ENCODE results near the gene PLCB1. TPM values are rescaled to one million over a fixed set of nuclear protein-coding genes. Genes with fewer than 3 reads are reported as not detected.
"Not testable (repeated sequence)": the region's sequence is repeated elsewhere in the genome, so short reads cannot be mapped to it uniquely, and the experiment has no call there.

Gene PLCB1
- total RNA-seq, 1 donor from 2014 or later, result 72.5 TPM

DNA sequence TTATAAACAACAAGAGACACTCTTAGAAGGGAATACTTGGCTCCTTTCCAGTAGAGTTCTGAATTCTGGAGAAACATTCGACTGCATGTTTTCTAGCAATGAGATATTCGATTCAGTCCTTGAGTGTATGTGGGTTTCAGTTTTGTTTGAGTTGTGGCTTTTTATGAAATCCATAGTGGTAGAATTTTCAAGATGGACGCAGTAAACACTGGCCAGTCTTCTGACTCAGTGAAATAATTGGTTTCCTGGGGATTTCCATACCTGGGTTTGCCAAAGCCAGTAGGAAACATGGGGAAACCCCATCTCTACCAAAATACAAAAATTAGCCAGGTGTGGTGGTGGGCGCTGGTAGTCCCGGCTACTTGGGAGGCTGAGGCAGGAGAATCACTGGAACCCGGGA is 663.3 kb downstream of the PLCB1 start:
- no peak for DNase-seq

DNA sequence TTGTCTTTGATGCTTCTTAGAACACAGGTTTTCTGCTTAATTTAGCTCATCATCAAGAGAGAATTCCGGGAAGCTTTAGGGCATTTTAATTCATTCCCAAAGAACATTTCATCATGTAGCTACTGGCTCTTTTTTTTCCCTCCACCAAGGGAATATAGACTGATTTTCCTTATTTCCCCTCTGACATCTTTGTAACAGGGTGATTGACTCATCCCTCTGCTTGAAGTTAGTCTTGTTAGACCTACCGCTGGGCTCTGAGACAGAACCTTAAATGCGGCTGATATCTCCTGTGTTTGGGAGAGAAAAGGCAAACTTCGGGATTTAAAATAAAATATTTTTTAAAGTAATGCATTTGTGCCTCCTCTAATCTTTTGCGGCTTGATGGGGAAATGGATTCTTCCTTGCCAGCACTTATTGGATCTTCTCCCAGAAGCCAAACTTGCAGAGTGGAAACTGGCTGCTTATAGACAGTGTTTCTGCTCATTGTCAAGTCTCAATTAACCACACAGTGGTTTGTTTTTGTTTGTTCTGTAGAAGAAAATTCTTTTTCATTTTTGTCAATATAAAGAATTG is 664.1 kb downstream of the PLCB1 start:
- DNase-seq, result no peak

DNA sequence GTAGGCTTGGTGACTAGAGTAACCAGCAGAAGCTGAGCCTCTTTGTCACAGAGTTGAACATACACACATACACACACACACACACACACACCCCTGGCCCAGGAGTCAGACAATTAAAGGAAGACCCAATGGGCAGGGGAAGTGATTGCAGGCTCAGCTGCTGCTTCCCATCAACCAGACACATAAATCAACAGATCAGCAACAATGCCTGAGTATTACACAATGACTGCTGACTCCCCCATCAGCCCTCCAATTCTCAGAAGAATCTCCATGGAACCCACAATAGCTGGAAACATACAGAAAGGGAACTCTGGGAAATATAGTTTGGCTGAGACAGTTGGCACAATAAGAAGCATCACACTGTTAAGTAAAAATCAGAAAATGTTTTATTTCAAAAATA is 666.4 kb downstream of the PLCB1 start:
- no peak for DNase-seq

DNA sequence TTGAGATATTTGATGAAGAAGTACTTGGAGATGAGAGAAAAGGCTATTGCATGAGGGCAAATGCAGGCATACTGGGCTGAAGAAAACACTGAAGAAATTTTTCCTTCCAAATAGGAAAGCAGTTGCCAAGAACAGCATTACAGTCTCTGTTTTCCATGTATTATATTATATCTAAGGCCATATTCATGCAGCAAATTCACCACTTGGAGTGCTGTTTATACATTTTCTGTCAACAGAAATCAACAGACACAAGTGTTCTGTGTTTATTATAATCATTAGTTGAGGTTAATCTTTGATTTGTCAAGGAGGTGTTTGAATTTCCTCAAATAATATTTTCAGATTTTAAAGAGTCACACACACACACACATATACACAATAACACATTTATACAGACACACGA is 668.0 kb downstream of the PLCB1 start:
- no peak for DNase-seq

DNA sequence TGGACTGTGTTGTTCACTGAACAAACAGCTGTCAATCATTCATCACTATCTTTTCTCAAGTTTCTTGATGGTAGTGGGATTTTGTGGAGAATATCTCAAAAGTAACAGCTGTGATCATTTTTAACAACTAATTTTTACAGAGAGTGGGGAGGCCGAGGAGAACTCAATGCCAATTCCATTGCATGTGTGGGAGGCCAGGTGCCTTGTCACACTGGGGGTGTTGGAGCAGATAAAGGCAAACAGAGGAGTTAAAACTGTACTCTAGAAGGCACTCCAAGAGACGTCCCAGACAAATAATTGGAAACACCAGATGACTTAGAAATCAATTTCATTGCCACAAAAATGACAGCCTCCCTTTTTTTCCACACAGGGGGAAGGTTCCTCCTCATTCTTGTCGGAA is 669.6 kb downstream of the PLCB1 start:
- no peak for DNase-seq

DNA sequence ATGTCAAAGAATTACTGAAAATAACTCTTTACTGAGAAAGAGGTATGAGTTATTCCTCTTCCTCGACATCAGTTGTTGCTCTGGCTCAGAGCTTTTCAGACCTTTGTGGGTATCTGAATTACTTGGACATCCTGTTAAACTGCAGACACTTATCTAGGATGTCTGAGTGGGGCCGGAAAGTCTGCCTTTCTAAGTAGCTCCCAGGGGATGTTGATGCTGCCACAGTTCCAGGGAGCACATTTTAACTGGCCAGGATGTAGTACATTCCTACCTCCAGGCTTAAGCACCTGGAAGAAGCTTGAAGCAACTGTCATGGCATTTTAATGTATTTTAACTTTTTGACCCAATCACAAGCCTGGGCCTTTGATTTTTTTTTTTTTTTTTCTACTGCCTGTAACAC is 671.0 kb downstream of the PLCB1 start:
- no peak for DNase-seq

DNA sequence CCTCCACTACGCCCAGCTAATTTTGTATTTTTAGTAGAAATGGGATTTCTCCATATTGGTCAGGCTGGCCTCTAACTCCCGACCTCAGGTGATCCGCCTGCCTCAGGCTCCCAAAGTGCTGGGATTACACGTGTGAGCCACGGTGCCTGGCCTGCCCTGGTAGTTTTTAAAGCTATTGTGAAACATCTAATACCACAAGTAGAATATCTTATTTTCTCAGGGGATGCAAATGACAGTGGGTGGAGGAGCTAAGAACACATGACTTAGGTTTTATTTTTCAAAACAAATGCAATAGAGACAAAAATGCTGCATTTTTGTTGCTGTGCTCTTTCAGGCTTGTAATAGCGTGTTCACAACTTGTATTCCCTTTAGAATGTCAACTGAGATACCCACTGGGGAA is 671.9 kb downstream of the PLCB1 start:
- DNase-seq, result no peak

DNA sequence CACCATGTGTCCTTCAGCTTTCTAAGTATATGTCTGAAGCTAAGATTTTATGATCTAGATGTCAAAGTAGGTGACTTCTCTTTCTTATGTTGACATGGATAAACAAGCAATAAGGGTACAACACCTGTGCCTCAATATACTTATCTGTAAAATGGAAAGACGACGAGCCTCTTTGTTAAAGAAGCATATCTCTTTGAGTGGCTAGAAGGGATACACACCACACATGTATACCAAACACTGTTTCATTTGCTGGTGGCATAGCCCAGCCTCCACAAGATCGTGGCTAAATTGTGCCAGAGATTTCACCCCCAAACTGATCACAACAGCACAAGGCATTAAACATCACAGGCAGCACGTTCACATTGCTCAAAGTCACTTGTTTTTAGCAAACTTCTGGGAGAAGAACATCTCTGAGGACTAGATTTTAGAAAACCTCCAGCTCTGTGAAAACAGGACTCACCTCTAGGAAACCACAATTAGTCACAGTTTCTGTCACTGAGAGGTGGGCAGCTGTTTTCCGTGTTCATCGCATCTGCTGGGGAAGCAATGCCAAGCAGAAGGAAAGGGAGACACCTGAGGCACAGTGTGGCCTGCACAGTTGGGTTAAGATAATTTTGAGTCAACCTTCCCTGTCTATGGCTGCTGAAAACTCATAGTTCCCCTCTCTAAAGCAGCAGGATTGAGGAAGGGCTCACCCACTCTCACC is 673.8 kb downstream of the PLCB1 start:
- DNase-seq, result no peak

DNA sequence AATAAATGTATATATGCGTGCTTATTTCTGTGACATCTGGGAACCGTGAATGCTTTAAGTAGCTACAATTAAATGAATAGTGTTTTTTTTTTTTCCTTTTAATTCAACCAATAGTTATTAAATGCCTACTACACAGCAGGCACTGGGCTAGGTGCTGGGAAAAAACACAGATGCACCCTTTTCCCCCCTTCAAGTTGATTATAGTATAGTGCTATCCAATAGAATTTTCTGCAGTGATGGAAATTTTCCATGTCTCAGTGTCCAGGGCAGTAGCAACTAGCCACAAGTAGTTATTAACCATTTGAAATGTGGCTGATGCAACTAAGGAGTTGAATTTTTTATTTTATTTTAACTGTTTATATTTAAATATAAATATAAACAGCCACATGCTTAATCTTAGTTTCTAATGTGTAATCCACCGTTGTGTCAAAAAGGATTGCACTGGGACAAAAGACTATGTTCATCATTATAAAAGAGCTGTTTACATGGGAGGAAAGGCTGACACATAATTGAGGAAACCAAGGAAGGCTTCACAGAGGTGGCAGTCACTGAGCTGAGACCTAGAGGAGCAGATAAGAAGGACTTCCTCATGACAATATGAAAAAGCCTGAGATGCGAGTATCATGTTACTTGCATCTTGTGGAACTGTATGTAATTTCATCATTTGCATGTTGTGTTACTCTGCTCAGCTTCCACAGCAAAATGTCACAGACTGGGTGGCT is 675.6 kb downstream of the PLCB1 start:
- DNase-seq, result no peak

DNA sequence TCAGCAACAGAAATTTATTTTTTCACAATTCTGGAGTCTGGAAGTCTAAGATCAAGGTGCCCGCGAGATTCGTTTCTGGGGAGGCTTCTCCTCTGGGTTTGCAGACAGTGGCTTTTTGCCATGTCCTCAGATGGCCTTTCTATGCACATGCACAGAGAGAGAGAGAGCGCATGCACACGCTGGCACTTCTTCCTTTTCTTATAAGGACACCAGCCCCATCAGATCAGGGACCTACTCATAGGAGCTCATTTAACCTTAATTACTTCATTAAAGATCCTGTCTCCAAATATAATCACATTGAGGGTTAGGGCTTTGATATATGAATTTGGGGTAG is 676.1 kb downstream of the PLCB1 start:
- DNase-seq, result no peak

DNA sequence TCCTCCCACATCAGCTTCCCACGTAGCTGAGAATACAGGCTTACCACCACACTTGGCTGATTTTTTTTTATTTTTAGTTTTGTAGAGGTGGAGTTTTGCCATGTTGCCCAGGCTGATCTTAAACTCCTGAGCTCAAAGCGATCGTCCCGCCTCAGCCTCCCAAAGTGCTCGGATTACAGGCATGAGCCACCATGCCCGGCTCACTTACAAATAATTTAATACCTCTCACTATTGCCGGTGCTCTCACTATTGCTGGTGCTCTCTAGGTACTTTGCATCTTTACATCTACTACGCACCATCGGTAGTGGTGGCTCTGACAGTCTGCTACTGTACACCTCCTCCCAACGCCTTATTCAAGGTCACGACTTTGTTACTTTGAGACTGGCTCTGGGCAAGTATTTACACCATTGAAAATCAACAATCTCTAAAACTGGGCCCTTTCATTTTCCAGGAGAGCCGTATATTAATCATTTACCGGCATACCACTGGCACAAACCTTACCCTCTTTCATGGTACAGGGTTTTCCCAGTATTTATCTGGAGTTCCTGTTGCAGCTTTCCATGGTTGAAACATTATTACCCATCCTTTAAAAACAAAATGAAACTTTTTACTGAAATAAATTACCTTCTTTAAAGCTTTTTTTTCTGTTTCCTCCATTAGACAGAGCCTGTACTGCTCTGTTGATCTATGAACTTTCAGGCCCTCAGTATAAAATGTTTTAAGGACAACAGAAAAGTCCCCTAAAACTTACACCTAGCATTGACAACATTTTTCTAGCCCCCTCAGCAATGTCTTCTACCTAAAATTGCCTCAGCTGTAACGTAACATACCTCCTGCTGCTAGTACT is 677.3 kb downstream of the PLCB1 start:
- DNase-seq, result no peak

DNA sequence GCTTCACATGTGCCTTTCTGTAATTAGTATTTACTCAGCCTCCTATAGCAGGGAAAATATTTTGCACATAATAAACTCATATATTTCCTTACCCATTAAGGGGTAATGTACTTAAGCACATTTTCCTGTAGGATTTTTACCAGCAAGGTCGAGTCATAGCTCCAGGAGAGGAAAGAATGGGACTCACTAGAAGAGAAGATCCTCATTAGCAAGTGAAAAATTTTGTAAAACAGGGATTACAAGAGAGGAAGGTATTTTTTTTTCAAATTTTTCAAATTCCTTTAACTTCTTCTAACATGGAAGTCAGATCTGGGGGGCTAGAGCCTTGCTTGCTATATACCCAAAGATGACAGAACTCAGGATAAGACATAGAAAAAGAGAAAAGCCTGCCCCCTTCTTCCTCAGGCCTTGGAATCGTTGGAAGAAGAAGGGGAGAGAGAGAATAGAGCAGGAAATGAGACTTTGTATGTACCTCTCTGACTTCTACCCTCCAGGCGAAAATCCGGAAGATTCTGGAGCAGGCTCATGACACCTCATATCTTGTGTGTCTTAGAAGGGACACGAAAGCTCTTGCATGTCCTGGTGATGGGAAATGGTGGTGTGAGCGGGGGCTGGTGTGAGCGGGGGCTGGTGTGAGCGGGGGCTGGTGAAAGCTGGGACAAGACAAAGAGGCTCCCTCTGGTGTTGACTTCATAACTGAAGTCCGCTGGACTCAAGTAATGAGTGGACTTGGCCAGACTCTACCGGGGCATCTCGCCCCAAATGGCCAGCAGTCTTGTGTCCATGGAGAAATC is 679.9 kb downstream of the PLCB1 start:
- DNase-seq, result no peak

DNA sequence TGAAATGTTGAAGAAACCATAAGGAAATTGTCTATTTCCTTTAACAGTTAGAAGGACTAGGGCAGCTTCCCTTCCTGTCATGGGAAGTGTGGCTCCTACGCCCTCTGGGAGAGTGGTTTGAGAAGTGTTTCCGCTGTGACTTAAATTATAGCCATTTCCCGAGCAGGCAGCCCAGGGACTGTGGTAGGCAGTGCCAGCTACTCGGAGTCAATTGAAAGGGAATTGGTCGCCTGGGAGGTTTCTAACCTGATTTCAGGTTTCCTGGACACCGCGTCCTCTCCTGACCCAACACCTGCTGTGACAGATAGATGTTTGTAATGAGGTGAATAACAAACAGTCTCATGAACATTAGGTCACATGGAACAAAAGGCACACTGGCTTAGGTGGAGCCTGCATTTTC is 680.8 kb downstream of the PLCB1 start:
- no peak for DNase-seq

DNA sequence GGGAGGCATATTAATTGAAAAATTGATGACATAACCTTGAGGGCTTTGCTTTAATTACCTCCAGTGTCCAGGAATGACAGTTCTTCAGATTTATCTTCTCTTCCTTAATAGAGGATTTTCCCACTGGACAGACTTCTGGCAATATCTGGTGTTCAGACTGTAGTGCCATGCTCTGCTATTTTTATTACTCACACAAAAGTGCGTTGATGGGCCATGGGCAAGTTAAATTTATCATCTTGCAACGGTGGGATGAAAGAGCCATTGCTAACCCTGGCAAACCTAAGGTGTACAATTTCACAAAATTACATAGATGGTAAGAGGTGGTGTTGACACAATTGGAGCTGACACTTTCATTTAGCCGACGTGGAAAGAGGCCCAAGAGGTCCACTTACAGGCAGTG is 683.1 kb downstream of the PLCB1 start:
- no peak for DNase-seq

DNA sequence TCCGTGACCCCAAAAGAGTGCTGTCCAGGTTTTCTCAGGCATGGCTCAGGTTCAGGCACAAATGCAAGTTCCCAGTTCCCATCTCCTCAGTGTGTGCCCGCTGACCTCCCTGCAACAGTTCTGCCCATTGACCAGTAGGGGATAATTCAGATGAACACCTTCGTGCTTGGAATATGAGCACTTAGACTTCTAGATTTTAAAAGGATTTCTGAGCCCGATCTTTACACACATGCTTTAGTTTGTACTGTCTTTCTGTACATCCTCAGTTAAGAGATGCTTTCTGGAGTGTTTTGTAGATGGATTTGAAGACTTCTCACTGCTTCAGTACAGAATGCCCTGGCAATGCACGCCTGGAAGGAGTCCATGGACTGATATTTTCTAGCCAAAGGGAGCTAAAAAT is 697.2 kb downstream of the PLCB1 start:
- DNase-seq, result no peak

DNA sequence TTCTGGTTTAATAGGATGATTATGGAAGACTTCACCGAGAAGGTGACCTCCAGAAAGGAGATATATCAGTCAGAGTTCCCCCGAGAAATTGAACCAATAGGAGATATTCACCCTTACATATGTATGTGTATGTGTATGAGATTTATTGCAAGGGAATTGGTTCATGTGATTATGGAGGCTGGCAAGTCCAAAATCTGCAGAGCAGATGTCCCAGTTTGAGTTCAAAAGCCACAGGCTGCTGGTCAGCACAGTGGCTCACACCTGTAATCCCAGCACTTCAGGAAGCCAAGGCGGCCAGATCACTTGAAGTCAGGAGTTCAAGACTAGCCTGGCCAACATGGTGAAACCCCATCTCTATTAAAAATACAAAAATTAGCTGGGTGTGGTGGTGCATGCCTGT is 702.2 kb downstream of the PLCB1 start:
- not testable (repeated sequence) for DNase-seq

DNA sequence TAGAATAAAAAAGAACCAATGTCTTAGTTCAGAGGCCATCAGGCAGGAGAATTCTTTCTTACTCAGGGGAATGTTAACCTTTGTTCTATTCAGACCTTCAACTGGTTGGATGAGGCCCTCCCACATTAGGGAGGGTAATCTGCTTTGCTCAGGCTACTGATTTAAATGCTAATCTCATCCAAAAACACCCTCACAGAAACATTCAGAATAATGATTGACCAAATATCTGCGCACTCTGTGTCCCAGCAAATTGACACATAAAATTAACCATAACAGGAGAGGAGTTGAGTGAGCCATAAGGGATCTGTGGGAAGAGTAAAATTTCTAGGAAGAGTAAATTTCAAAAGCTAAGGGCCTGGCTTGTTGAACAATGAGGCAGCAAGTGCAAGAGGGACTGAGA is 702.8 kb downstream of the PLCB1 start:
- no peak for DNase-seq

DNA sequence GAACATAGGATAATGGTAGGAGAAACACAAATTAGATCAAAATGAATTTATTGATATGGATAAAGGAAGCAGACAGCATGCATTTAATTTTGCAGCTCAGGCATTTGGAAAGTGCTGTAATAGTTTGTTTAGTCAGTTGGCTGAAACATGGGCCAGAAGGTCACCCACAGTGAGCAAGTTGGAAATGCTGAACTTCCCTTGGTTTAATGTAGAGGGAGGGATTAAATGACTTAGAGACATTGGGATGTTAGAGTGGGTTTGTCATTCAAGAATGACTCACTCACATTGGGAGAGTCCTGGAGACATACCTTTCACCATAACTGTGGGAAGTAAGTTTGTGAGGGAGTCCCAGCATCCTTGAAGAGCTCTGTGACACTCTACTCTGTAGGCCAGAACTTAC is 705.3 kb downstream of the PLCB1 start:
- no peak for DNase-seq

DNA sequence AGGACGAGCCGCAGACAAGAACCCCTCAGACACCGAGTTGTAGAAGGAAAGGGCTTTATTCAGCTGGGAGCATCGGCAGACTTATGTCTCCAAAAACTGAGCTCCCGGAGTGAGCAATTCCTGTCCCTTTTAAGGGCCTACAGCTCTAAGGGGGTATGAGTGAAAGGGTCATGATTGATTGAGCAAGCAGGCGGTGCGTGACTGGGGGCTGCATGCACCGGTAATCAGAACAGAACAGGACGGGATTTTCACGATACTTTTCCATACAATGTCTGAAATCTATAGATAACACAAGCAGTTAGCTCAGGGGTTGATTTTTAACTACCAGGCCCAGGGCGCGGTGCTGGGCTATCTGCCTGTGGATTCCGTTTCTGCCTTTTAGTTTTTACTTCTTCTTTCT is 710.5 kb downstream of the PLCB1 start:
- DNase-seq, result no peak

DNA sequence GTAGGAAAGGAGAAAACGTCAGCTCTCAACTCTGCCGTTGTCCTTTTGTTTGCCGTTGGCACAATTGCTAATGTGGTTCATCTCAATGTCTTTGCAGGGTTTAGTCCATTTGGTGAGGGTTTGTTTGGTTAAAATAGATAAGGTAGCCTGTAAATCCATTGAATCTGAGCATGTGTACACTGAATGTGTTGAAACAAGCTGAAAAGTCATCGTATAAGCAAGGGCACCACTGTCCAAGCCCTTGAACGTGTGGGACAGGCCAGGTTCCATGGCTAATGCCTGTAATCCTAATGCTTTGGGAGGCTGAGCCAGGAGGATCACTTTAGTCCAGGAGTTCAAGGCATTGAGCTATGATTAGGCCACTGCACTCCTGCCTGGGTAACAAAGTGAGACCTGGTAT is 712.1 kb downstream of the PLCB1 start:
- DNase-seq, result no peak

DNA sequence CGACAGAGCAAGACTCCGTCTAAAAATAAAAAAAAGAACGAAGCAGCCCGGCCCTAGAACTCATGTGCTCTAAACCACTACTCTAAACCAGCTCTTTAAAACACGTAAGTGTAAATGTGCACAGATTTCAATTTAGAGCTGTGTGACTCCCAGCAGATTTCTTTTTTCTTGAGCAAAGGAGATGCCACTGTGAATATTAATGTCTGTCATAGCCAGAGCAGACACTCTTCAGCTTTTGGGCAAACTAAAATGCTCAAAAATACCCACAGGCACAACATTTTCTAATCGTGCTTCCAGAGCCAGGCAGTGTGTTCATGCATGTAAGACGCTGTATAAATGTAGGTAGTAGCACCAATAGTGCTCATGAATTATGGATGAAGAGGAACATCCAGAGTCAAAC is 717.9 kb downstream of the PLCB1 start:
- DNase-seq, result no peak

DNA sequence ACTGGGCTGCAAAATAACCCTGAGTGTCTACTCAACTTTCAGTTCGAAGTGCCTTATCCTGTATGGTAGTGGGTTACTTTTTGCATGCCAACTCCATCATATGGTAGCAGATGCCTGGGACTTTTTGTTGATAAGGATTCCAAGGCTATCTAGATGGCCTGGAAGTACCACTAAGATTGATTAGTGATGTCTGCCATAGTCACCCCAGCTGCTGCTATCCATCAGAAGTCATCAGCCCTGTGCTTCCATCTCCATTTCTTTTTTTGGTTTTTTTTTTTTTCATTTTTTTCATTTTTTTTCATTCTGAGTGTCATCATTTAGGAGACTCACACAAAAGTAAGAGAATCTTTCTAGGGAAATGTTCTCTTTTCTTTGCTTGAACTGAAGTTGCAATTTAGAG is 719.4 kb downstream of the PLCB1 start:
- no peak for DNase-seq

Data from occipital lobe (tissue), 2 donors.